ENCODE data around the gene TP53I13. TPM values are rescaled to one million over a fixed set of nuclear protein-coding genes. Genes with fewer than 3 reads are reported as not detected.

Gene TP53I13
- total and polyA plus RNA-seq, 10 of the 15 experiments (the other 5 are each of a cell fraction or from before 2014, with no cell fraction given): 0.31 to 45.1 (median 19.5) TPM; not detected in 1

GRCh38 chr17:29589524-29590410 is 21.3 kb downstream of the TP53I13 start, which contains the start of gene GIT1 (continued):
- TF ChIP-seq, protein P1, sequence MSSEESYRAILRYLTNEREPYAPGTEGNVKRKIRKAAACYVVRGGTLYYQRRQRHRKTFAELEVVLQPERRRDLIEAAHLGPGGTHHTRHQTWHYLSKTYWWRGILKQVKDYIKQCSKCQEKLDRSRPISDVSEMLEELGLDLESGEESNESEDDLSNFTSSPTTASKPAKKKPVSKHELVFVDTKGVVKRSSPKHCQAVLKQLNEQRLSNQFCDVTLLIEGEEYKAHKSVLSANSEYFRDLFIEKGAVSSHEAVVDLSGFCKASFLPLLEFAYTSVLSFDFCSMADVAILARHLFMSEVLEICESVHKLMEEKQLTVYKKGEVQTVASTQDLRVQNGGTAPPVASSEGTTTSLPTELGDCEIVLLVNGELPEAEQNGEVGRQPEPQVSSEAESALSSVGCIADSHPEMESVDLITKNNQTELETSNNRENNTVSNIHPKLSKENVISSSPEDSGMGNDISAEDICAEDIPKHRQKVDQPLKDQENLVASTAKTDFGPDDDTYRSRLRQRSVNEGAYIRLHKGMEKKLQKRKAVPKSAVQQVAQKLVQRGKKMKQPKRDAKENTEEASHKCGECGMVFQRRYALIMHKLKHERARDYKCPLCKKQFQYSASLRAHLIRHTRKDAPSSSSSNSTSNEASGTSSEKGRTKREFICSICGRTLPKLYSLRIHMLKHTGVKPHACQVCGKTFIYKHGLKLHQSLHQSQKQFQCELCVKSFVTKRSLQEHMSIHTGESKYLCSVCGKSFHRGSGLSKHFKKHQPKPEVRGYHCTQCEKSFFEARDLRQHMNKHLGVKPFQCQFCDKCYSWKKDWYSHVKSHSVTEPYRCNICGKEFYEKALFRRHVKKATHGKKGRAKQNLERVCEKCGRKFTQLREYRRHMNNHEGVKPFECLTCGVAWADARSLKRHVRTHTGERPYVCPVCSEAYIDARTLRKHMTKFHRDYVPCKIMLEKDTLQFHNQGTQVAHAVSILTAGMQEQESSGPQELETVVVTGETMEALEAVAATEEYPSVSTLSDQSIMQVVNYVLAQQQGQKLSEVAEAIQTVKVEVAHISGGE (CRISPR knock-in tag; IDR thresholded peaks at IDR 0.05): no peak
- TF ChIP-seq, protein P2, sequence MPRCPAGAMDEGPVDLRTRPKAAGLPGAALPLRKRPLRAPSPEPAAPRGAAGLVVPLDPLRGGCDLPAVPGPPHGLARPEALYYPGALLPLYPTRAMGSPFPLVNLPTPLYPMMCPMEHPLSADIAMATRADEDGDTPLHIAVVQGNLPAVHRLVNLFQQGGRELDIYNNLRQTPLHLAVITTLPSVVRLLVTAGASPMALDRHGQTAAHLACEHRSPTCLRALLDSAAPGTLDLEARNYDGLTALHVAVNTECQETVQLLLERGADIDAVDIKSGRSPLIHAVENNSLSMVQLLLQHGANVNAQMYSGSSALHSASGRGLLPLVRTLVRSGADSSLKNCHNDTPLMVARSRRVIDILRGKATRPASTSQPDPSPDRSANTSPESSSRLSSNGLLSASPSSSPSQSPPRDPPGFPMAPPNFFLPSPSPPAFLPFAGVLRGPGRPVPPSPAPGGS (IDR thresholded peaks at IDR 0.05; ENCODE audit: borderline replicate concordance, insufficient read depth, low read depth, low read length, poor library complexity, severe bottlenecking): no peak
- TF ChIP-seq MEF2B (IDR thresholded peaks at IDR 0.05; ENCODE audit: partially characterized antibody, poor library complexity, severe bottlenecking) (no peak), YBX1 (IDR thresholded peaks at IDR 0.05) (no peak), HDAC6 (IDR thresholded peaks at IDR 0.05; ENCODE audit: unreplicated experiment) (no peak), EED (IDR thresholded peaks at IDR 0.05; ENCODE audit: low read depth) (no peak), IRF4 (IDR thresholded peaks at IDR 0.05; ENCODE audit: low read depth, low read length) (no peak), POLR2A (IDR thresholded peaks at IDR 0.05; ENCODE audit: low read depth, low read length) (peak; percentile 63; the same call in 1 of the 2 replicates), TCF3 (IDR thresholded peaks at IDR 0.05; ENCODE audit: borderline replicate concordance, insufficient read depth, low read depth, low read length) (no peak), MLLT1 (IDR thresholded peaks at IDR 0.05) (no peak), MXI1 (IDR thresholded peaks at IDR 0.05; ENCODE audit: low read depth, low read length) (peak; percentile 40; the same call in 1 of the 2 replicates), DPF2 (IDR thresholded peaks at IDR 0.05) (peak; percentile 65), BHLHE40 (IDR thresholded peaks at IDR 0.05; ENCODE audit: borderline replicate concordance in 1 of 2, low read depth in 2 of 2, low read length in 1 of 2) (peak in 1 of 2 experiments; percentile 72; a peak in 2 of 4 replicates), ETV6 (conservative IDR thresholded peaks at IDR 0.05 in 1 of 2, IDR thresholded peaks at IDR 0.05 in 1 of 2; ENCODE audit: borderline replicate concordance in 1 of 2, low read depth in 1 of 2) (no peak), SMARCA5 (IDR thresholded peaks at IDR 0.05) (no peak), SREBF1 (IDR thresholded peaks at IDR 0.05; ENCODE audit: low read length) (no peak)
- TF ChIP-seq, protein P3, sequence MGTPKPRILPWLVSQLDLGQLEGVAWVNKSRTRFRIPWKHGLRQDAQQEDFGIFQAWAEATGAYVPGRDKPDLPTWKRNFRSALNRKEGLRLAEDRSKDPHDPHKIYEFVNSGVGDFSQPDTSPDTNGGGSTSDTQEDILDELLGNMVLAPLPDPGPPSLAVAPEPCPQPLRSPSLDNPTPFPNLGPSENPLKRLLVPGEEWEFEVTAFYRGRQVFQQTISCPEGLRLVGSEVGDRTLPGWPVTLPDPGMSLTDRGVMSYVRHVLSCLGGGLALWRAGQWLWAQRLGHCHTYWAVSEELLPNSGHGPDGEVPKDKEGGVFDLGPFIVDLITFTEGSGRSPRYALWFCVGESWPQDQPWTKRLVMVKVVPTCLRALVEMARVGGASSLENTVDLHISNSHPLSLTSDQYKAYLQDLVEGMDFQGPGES (IDR thresholded peaks at IDR 0.05): no peak
- TF ChIP-seq, protein P4, sequence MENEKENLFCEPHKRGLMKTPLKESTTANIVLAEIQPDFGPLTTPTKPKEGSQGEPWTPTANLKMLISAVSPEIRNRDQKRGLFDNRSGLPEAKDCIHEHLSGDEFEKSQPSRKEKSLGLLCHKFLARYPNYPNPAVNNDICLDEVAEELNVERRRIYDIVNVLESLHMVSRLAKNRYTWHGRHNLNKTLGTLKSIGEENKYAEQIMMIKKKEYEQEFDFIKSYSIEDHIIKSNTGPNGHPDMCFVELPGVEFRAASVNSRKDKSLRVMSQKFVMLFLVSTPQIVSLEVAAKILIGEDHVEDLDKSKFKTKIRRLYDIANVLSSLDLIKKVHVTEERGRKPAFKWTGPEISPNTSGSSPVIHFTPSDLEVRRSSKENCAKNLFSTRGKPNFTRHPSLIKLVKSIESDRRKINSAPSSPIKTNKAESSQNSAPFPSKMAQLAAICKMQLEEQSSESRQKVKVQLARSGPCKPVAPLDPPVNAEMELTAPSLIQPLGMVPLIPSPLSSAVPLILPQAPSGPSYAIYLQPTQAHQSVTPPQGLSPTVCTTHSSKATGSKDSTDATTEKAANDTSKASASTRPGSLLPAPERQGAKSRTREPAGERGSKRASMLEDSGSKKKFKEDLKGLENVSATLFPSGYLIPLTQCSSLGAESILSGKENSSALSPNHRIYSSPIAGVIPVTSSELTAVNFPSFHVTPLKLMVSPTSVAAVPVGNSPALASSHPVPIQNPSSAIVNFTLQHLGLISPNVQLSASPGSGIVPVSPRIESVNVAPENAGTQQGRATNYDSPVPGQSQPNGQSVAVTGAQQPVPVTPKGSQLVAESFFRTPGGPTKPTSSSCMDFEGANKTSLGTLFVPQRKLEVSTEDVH (IDR thresholded peaks at IDR 0.05; ENCODE audit: low read depth, partially characterized antibody): no peak
